Measurements from ENCODE around the gene SP7. TPM values are rescaled to one million over a fixed set of nuclear protein-coding genes. Genes with fewer than 3 reads are reported as not detected.
"Not testable (repeated sequence)": the region's sequence is repeated elsewhere in the genome, so short reads cannot be mapped to it uniquely, and the experiment has no call there.

Gene SP7
- total and polyA plus RNA-seq, 4 donors, result 0.33 TPM; not detected in 3

DNA sequence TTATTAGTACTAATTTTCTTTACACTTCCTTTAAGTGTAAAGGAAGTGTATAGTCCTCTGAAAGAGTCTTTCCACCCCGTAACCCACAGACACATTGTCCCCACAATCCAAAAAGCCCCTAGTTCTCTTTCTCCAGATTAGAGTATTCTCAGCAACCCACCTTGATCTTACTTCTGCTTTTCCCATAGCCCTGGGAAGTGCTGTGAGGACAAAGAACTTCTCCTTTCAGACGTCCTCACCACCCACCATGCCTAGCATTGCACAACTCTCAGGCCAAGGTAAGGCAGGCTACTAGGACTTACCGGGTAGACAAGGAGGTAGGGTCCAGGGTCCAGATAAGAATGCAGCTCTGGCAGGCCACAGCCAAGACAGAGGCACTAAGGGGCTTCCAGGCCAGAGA is 22.2 kb downstream of the SP7 start:
- H3K4me3 ChIP-seq (ENCODE audit: low read length in 2 of 2), result no peak overlapping the region
- DNase-seq (no peak), ATAC-seq (ENCODE audit: low FRiP score) (no peak)
- H3K27ac ChIP-seq (ENCODE audit: low read depth in 1 of 2, low read length in 2 of 2), result no peak overlapping the region
- WGBS, 2 donors, result 65 to 98% methylated on average over 2 to 3 of the region's 3 CpGs
- no peaks in the 10 kb centered on the region for H3K4me1 ChIP-seq (ENCODE audit: control insufficient read depth in 1 of 2, insufficient read depth in 2 of 2, low read length in 2 of 2)
- intact Hi-C loops (cut with DNase I), result no loop called here
- no peaks in the 10 kb centered on the region for H3K27me3 ChIP-seq (ENCODE audit: control insufficient read depth in 1 of 2, insufficient read depth in 2 of 2, low read length in 1 of 2)
- peaks cover 0 to 11% of the 10 kb centered on the region in 2 donors for H3K36me3 ChIP-seq (ENCODE audit: control insufficient read depth in 1 of 2, insufficient read depth in 2 of 2, low read length in 1 of 2)
- H3K9me3 ChIP-seq (ENCODE audit: control insufficient read depth, low read length), result no peaks in the 10 kb centered on the region

DNA sequence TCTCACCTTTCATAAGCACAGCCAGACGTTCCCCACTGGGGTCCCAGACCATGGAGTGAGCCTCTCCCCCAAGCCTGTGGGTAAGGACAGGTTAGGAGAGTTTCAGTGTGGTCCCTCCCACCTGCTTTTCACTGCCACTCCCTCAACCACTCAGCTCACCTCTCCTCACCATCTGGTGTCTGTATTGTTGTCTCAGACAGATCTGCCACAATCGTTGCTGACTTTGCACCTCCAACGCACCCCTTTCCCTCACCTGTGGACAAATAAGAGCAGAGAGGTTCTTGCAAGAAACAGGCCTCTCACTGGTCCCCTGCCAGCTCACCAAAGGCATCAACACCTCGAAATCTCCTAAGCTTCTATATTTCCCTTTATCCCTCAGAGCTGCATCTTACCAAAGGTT is 27.9 kb downstream of the SP7 start:
- no peaks in the 10 kb centered on the region for H3K9me3 ChIP-seq (ENCODE audit: control insufficient read depth, low read length)
- no peak overlapping the region for H3K27ac ChIP-seq (ENCODE audit: low read depth in 1 of 2, low read length in 2 of 2)

DNA sequence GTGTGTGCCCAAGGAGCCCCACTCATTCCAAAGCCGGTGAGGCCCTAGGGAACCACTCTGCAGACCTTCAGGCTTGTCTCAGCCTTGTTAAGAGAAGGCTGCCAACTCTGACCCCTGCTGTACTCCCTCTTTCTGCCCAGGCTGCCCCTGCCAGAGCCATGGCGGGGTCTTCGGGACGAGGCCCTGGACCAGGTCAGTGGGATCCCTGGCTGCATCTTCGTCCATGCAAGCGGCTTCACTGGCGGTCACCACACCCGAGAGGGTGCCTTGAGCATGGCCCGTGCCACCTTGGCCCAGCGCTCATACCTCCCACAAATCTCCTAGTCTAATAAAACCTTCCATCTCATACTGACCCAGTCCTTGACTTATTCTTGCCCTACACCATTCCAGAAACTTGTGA is 29.3 kb downstream of the SP7 start:
- 89 to 92% methylated on average over 10 of the region's 10 CpGs for WGBS, 2 donors

More for the DNA sequence above, 27.9 kb downstream of the SP7 start:
- DNase-seq, result no peak
- 67 to 70% methylated on average over 4 of the region's 4 CpGs for WGBS, 2 donors
- no peaks in the 10 kb centered on the region for H3K4me1 ChIP-seq (ENCODE audit: control insufficient read depth in 1 of 2, insufficient read depth in 2 of 2, low read length in 2 of 2)
- ATAC-seq (ENCODE audit: low FRiP score), result no peak
- no peaks in the 10 kb centered on the region for H3K27me3 ChIP-seq (ENCODE audit: control insufficient read depth in 1 of 2, insufficient read depth in 2 of 2, low read length in 1 of 2)
- no peak overlapping the region for H3K4me3 ChIP-seq (ENCODE audit: low read length in 2 of 2)
- intact Hi-C loops (cut with DNase I), result no loop called here
- H3K36me3 ChIP-seq (ENCODE audit: control insufficient read depth in 1 of 2, insufficient read depth in 2 of 2, low read length in 1 of 2), result peaks cover 2 to 11% of the 10 kb centered on the region in 2 donors

DNA sequence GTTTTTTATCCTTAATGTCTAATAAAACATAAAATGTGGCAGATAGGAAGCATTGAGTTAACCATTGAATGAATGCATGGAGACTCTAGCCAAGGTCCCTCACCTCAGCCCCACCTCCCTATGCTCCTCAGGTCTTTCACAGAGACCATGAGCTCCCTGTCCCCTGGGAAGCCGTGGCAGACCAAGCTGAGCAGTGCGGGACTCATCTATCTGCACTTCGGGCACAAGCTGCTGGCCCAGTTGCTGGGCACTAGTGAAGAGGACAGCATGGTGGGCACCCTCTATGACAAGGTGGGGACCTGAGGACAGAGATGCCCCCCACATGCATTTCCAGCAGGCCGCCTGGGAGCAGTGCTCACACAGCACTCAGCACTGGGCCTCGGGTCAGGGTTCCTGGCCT is 33.3 kb downstream of the SP7 start:
- ATAC-seq (ENCODE audit: low FRiP score) (no peak), DNase-seq (no peak)
- intact Hi-C loops (cut with DNase I), result no loop called here
- Histone ChIP-seq H3K27me3 (ENCODE audit: control insufficient read depth in 1 of 2, insufficient read depth in 2 of 2, low read length in 1 of 2) (no peaks in the 10 kb centered on the region), H3K4me1 (ENCODE audit: control insufficient read depth in 1 of 2, insufficient read depth in 2 of 2, low read length in 2 of 2) (no peaks in the 10 kb centered on the region), H3K9me3 (ENCODE audit: control insufficient read depth, low read length) (no peaks in the 10 kb centered on the region), H3K4me3 (ENCODE audit: low read length in 2 of 2) (no peak overlapping the region), H3K27ac (ENCODE audit: low read depth in 1 of 2, low read length in 2 of 2) (no peak overlapping the region), H3K36me3 (ENCODE audit: control insufficient read depth in 1 of 2, insufficient read depth in 2 of 2, low read length in 1 of 2) (peaks cover 2 to 9% of the 10 kb centered on the region in 2 donors)
- 81 to 84% methylated on average over 5 of the region's 5 CpGs for WGBS, 2 donors

More for the DNA sequence above, 29.3 kb downstream of the SP7 start:
- DNase-seq (no peak), ATAC-seq (ENCODE audit: low FRiP score) (no peak)
- intact Hi-C loops (cut with DNase I), result no loop called here
- H3K4me3 ChIP-seq (ENCODE audit: low read length in 2 of 2), result no peak overlapping the region
- no peaks in the 10 kb centered on the region for H3K27me3 ChIP-seq (ENCODE audit: control insufficient read depth in 1 of 2, insufficient read depth in 2 of 2, low read length in 1 of 2)
- no peaks in the 10 kb centered on the region for H3K4me1 ChIP-seq (ENCODE audit: control insufficient read depth in 1 of 2, insufficient read depth in 2 of 2, low read length in 2 of 2)
- no peaks in the 10 kb centered on the region for H3K9me3 ChIP-seq (ENCODE audit: control insufficient read depth, low read length)
- no peak overlapping the region for H3K27ac ChIP-seq (ENCODE audit: low read depth in 1 of 2, low read length in 2 of 2)
- peaks cover 2 to 13% of the 10 kb centered on the region in 2 donors for H3K36me3 ChIP-seq (ENCODE audit: control insufficient read depth in 1 of 2, insufficient read depth in 2 of 2, low read length in 1 of 2)

- 0 to 1% methylated on average over 12 of the region's 12 CpGs for WGBS, 2 donors
- peak overlapping the region in 1 of 2 donors; percentile 31 for H3K27ac ChIP-seq (ENCODE audit: low read depth in 1 of 2, low read length in 2 of 2)
- no peaks in the 10 kb centered on the region for H3K4me1 ChIP-seq (ENCODE audit: control insufficient read depth in 1 of 2, insufficient read depth in 2 of 2, low read length in 2 of 2)
- H3K27me3 ChIP-seq (ENCODE audit: control insufficient read depth in 1 of 2, insufficient read depth in 2 of 2, low read length in 1 of 2), result no peaks in the 10 kb centered on the region
- no peaks in the 10 kb centered on the region for H3K9me3 ChIP-seq (ENCODE audit: control insufficient read depth, low read length)
- H3K36me3 ChIP-seq (ENCODE audit: control insufficient read depth in 1 of 2, insufficient read depth in 2 of 2, low read length in 1 of 2), result peaks cover 0 to 2% of the 10 kb centered on the region in 2 donors
- ATAC-seq (ENCODE audit: low FRiP score) (no peak), DNase-seq (no peak)
- intact Hi-C loops (cut with DNase I), result no loop called here
- peak overlapping the region; percentile 29 to 50 for H3K4me3 ChIP-seq (ENCODE audit: low read length in 2 of 2)
These were observed 36.0 kb downstream of the SP7 start for GRCh38 chr12:53300187-53300586.

DNA sequence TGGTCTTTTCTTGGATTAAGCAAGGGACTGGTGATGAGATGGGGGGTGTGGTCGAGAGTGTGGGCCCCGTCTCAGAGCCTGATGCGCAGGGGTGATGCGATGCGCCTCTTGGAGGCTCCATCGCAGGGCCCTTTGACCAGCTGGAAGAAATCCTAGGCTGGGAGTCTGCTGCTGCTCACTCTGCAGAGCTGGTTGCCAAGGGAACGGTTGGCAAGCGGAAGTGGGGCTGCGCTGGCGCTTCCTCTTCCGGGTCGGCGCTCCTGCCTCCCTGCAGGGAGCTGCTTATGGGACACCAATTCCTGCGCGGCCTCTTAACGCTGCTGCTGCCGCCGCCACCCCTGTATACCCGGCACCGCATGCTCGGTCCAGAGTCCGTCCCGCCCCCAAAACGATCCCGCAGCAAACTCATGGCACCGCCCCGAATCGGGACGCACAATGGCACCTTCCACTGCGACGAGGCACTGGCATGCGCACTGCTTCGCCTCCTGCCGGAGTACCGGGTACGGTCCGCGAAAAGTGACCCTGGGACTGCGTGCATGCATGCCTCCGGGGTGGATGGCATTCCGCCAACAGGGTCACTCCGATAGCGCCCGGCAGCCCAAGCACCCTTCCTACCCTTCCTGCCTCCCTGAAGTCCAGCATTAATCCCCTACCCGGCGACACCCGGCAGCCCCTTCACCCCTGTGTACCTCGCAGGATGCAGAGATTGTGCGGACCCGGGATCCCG is 36.5 kb downstream of the SP7 start, which contains the start of gene MYG1:
TSS of gene MYG1 (plus strand) at position 242 of the 727 bp plus-strand sequence. CDS start at position 285, 43 bp downstream.
- intact Hi-C loops (cut with DNase I), result loop anchor here in 1 of 2 donors (10.0 kb wide), 1 partner anchor 235 kb away; no protein-coding TSS in a partner anchor
- Histone ChIP-seq H3K4me3 (ENCODE audit: low read length in 2 of 2) (peak within 1 kb of the TSS; percentile 29 to 50), H3K36me3 (ENCODE audit: control insufficient read depth in 1 of 2, insufficient read depth in 2 of 2, low read length in 1 of 2) (peaks cover 0 to 2% of the 10 kb centered on the region in 2 donors), H3K27me3 (ENCODE audit: control insufficient read depth in 1 of 2, insufficient read depth in 2 of 2, low read length in 1 of 2) (no peaks in the 10 kb centered on the region), H3K27ac (ENCODE audit: low read depth in 1 of 2, low read length in 2 of 2) (peak within 1 kb of the TSS in 1 of 2 donors; percentile 31), H3K4me1 (ENCODE audit: control insufficient read depth in 1 of 2, insufficient read depth in 2 of 2, low read length in 2 of 2) (no peaks in the 10 kb centered on the region), H3K9me3 (ENCODE audit: control insufficient read depth, low read length) (no peaks in the 10 kb centered on the region)
- WGBS, 2 donors, result 1 to 2% methylated on average over 50 to 51 of the region's 51 CpGs
- ATAC-seq (ENCODE audit: low FRiP score), result peak; percentile 89
- DNase-seq, result peak; percentile 94 to 96

DNA sequence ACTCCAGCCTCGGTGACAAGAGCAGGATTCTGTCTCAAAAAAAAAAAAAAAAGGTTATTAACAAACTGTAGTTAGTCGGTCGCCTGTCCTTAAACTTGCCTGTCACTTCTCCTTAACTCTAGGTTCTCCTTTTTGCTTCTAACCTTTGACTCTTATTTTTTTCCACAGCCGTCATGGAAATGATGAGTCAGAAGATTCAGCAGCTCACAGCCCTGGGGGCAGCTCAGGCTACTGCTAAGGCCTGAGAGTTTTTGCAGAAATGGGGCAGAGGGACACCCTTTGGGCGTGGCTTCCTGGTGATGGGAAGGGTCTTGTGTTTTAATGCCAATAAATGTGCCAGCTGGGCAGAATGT is 37.1 kb downstream of the SP7 start:
- Histone ChIP-seq H3K36me3 (ENCODE audit: control insufficient read depth in 1 of 2, insufficient read depth in 2 of 2, low read length in 1 of 2) (peaks cover 0 to 2% of the 10 kb centered on the region in 2 donors), H3K4me1 (ENCODE audit: control insufficient read depth in 1 of 2, insufficient read depth in 2 of 2, low read length in 2 of 2) (no peaks in the 10 kb centered on the region), H3K9me3 (ENCODE audit: control insufficient read depth, low read length) (no peaks in the 10 kb centered on the region), H3K27me3 (ENCODE audit: control insufficient read depth in 1 of 2, insufficient read depth in 2 of 2, low read length in 1 of 2) (no peaks in the 10 kb centered on the region), H3K4me3 (ENCODE audit: low read length in 2 of 2) (no peak overlapping the region), H3K27ac (ENCODE audit: low read depth in 1 of 2, low read length in 2 of 2) (peak overlapping the region in 1 of 2 donors; percentile 4)
- WGBS, 2 donors, result 58 to 70% methylated on average over 5 of the region's 5 CpGs
- intact Hi-C loops (cut with DNase I), result loop anchor here in 1 of 2 donors (10.0 kb wide), 1 partner anchor 234 kb away; no protein-coding TSS in a partner anchor
- ATAC-seq (ENCODE audit: low FRiP score), result no peak
- DNase-seq, result peak in 1 of 2 donors; percentile 58

GRCh38 chr12:53298164-53298563 is 38.0 kb downstream of the SP7 start:
- ATAC-seq (ENCODE audit: low FRiP score), result no peak
- no peaks in the 10 kb centered on the region for H3K9me3 ChIP-seq (ENCODE audit: control insufficient read depth, low read length)
- DNase-seq, result no peak
- H3K36me3 ChIP-seq (ENCODE audit: control insufficient read depth in 1 of 2, insufficient read depth in 2 of 2, low read length in 1 of 2), result peaks cover 0 to under 1% of the 10 kb centered on the region in 2 donors
- no peaks in the 10 kb centered on the region for H3K27me3 ChIP-seq (ENCODE audit: control insufficient read depth in 1 of 2, insufficient read depth in 2 of 2, low read length in 1 of 2)
- no peak overlapping the region for H3K4me3 ChIP-seq (ENCODE audit: low read length in 2 of 2)
- WGBS, 2 donors, result 58 to 63% methylated on average over 5 of the region's 5 CpGs
- no peaks in the 10 kb centered on the region for H3K4me1 ChIP-seq (ENCODE audit: control insufficient read depth in 1 of 2, insufficient read depth in 2 of 2, low read length in 2 of 2)
- no peak overlapping the region for H3K27ac ChIP-seq (ENCODE audit: low read depth in 1 of 2, low read length in 2 of 2)
- intact Hi-C loops (cut with DNase I), result loop anchor here in 1 of 2 donors (10.0 kb wide), 1 partner anchor 233 kb away; no protein-coding TSS in a partner anchor

GRCh38 chr12:53297106-53297505 is 39.0 kb downstream of the SP7 start:
- not testable (repeated sequence) for H3K4me3 ChIP-seq (ENCODE audit: low read length in 2 of 2); ATAC-seq (ENCODE audit: low FRiP score); H3K9me3 ChIP-seq (ENCODE audit: control insufficient read depth, low read length); H3K4me1 ChIP-seq (ENCODE audit: control insufficient read depth in 1 of 2, insufficient read depth in 2 of 2, low read length in 2 of 2); DNase-seq; H3K27me3 ChIP-seq (ENCODE audit: control insufficient read depth in 1 of 2, insufficient read depth in 2 of 2, low read length in 1 of 2); H3K27ac ChIP-seq (ENCODE audit: low read depth in 1 of 2, low read length in 2 of 2); H3K36me3 ChIP-seq (ENCODE audit: control insufficient read depth in 1 of 2, insufficient read depth in 2 of 2, low read length in 1 of 2)
- intact Hi-C loops (cut with DNase I), result loop anchor here in 1 of 2 donors (10.0 kb wide), 1 partner anchor 232 kb away; no protein-coding TSS in a partner anchor
- WGBS, 2 donors, result 91 to 94% methylated on average over 10 of the region's 10 CpGs

Data from aorta (tissue), 5 donors.